ENCODE data around the gene OSER1. TPM values are rescaled to one million over a fixed set of nuclear protein-coding genes. Genes with fewer than 3 reads are reported as not detected.

OSER1 gene
- polyA plus RNA-seq, 1 donor from 2014 or later = 43.9 TPM

DNA sequence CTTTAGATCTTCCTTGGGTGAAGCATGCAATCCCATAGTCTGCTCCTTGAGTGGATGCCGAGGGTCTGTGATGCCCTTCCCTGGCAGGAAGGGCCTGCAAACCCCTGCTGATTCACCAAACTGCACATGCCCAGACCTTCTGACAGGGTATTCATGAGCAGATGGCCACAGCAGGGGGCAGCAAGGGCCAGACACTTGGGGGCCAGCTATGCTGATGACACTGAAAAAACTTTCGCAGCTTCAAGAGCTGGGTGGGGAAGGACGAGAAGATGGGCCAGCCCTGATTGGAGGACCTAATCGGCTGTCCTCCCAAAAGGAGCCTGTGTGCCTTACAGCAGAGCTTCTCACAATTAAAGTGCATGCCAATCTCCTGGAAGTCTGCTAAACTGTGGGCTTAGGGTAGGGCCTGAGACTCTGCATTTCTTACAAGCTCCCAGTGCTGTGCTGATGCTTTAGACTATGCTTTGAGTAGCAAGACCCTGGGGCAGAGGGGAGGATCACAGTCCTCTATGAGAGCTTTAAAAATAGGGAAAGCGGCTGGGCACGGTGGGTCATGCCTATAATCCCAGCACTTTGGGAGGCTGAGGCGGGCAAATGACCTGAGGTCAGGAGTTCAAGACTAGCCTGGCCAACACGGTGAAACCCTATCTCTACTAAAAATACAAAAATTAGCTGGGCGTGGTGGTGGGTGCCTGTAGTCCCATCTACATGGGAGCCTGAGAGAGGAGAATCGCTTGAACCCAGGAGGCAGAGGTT is 21.3 kb upstream of the OSER1 start:
- Histone ChIP-seq H3K9me2 (ENCODE audit: insufficient read depth, low read length) (no peaks in the 10 kb centered on the region), H3K27ac (ENCODE audit: low read length) (no peak overlapping the region), H4K20me1 (ENCODE audit: insufficient read depth) (no peaks in the 10 kb centered on the region), H2AFZ (ENCODE audit: low read depth, low read length) (no peak overlapping the region), H3K4me2 (ENCODE audit: low read length) (no peak overlapping the region), H3K36me3 (ENCODE audit: insufficient read depth, low read length) (no peaks in the 10 kb centered on the region), H3F3A (ENCODE audit: insufficient read depth, low read length, poor library complexity, severe bottlenecking) (no peaks in the 10 kb centered on the region), H3K9ac (ENCODE audit: low read length) (no peak overlapping the region), H3K4me3 (ENCODE audit: low read length) (no peak overlapping the region), H3K9me3 (ENCODE audit: low read length) (no peaks in the 10 kb centered on the region), H3K79me2 (replicated peaks; ENCODE audit: insufficient read depth, low read length) (no peaks in the 10 kb centered on the region), H3K27me3 (ENCODE audit: insufficient read depth, low read depth, low read length) (no peaks in the 10 kb centered on the region)
- TF ChIP-seq POLR2AphosphoS5 (IDR thresholded peaks at IDR 0.05) (no peak), EP300 (conservative IDR thresholded peaks at IDR 0.05; ENCODE audit: poor library complexity, severe bottlenecking) (no peak), RAD21 (conservative IDR thresholded peaks at IDR 0.05) (no peak), MXI1 (conservative IDR thresholded peaks at IDR 0.05; ENCODE audit: poor library complexity, severe bottlenecking) (no peak), EZH2 (IDR thresholded peaks at IDR 0.05; ENCODE audit: borderline replicate concordance, insufficient read depth, low read length, poor library complexity, severe bottlenecking) (no peak), TAF1 (IDR thresholded peaks at IDR 0.05; ENCODE audit: low read depth) (no peak)
- TF ChIP-seq, protein P1, sequence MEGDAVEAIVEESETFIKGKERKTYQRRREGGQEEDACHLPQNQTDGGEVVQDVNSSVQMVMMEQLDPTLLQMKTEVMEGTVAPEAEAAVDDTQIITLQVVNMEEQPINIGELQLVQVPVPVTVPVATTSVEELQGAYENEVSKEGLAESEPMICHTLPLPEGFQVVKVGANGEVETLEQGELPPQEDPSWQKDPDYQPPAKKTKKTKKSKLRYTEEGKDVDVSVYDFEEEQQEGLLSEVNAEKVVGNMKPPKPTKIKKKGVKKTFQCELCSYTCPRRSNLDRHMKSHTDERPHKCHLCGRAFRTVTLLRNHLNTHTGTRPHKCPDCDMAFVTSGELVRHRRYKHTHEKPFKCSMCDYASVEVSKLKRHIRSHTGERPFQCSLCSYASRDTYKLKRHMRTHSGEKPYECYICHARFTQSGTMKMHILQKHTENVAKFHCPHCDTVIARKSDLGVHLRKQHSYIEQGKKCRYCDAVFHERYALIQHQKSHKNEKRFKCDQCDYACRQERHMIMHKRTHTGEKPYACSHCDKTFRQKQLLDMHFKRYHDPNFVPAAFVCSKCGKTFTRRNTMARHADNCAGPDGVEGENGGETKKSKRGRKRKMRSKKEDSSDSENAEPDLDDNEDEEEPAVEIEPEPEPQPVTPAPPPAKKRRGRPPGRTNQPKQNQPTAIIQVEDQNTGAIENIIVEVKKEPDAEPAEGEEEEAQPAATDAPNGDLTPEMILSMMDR (IDR thresholded peaks at IDR 0.05; ENCODE audit: poor library complexity, severe bottlenecking) = no peak
- TF ChIP-seq, protein P2, sequence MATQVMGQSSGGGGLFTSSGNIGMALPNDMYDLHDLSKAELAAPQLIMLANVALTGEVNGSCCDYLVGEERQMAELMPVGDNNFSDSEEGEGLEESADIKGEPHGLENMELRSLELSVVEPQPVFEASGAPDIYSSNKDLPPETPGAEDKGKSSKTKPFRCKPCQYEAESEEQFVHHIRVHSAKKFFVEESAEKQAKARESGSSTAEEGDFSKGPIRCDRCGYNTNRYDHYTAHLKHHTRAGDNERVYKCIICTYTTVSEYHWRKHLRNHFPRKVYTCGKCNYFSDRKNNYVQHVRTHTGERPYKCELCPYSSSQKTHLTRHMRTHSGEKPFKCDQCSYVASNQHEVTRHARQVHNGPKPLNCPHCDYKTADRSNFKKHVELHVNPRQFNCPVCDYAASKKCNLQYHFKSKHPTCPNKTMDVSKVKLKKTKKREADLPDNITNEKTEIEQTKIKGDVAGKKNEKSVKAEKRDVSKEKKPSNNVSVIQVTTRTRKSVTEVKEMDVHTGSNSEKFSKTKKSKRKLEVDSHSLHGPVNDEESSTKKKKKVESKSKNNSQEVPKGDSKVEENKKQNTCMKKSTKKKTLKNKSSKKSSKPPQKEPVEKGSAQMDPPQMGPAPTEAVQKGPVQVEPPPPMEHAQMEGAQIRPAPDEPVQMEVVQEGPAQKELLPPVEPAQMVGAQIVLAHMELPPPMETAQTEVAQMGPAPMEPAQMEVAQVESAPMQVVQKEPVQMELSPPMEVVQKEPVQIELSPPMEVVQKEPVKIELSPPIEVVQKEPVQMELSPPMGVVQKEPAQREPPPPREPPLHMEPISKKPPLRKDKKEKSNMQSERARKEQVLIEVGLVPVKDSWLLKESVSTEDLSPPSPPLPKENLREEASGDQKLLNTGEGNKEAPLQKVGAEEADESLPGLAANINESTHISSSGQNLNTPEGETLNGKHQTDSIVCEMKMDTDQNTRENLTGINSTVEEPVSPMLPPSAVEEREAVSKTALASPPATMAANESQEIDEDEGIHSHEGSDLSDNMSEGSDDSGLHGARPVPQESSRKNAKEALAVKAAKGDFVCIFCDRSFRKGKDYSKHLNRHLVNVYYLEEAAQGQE (IDR thresholded peaks at IDR 0.05; ENCODE audit: borderline replicate concordance) = no peak

DNA sequence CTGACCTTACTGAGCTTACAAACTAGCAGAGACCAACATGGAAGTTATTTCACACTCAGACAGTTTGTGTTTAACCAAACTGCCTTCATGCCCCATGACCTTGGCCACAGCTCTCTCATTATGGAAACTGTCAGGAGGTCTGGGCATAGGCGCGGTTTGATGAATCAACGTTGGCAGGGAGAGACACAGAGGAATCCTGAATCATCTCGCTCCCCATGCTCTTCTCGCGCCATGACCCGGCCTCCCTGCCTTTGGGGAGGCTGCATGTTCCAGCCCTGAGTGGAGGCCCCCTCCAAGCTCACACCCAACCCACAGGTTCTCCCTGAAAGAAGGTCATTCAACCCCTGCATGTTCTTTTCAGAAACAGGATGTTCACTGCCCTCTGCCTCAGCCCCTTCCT is 20.6 kb upstream of the OSER1 start:
- Histone ChIP-seq H3K36me3 (ENCODE audit: insufficient read depth, low read length) (no peaks in the 10 kb centered on the region), H4K20me1 (ENCODE audit: insufficient read depth) (no peaks in the 10 kb centered on the region), H3K79me2 (replicated peaks; ENCODE audit: insufficient read depth, low read length) (no peaks in the 10 kb centered on the region), H3F3A (ENCODE audit: insufficient read depth, low read length, poor library complexity, severe bottlenecking) (no peaks in the 10 kb centered on the region), H3K4me2 (ENCODE audit: low read length) (no peak overlapping the region), H3K27me3 (ENCODE audit: insufficient read depth, low read depth, low read length) (no peaks in the 10 kb centered on the region), H3K9ac (ENCODE audit: low read length) (no peak overlapping the region), H3K27ac (ENCODE audit: low read length) (no peak overlapping the region), H2AFZ (ENCODE audit: low read depth, low read length) (no peak overlapping the region), H3K9me2 (ENCODE audit: insufficient read depth, low read length) (no peaks in the 10 kb centered on the region), H3K9me3 (ENCODE audit: low read length) (no peaks in the 10 kb centered on the region), H3K4me3 (ENCODE audit: low read length) (no peak overlapping the region)
- TF ChIP-seq EP300 (conservative IDR thresholded peaks at IDR 0.05; ENCODE audit: poor library complexity, severe bottlenecking) = no peak
- TF ChIP-seq RAD21 (conservative IDR thresholded peaks at IDR 0.05) = no peak
- TF ChIP-seq, protein P2 (IDR thresholded peaks at IDR 0.05; ENCODE audit: borderline replicate concordance) = no peak
- TF ChIP-seq, protein P1 (IDR thresholded peaks at IDR 0.05; ENCODE audit: poor library complexity, severe bottlenecking) = no peak
- no peak for TF ChIP-seq SMC3 (conservative IDR thresholded peaks at IDR 0.05; ENCODE audit: poor library complexity)
- TF ChIP-seq POLR2AphosphoS5 (IDR thresholded peaks at IDR 0.05) = no peak
- TF ChIP-seq EZH2 (IDR thresholded peaks at IDR 0.05; ENCODE audit: borderline replicate concordance, insufficient read depth, low read length, poor library complexity, severe bottlenecking) = no peak
- no peak for TF ChIP-seq MXI1 (conservative IDR thresholded peaks at IDR 0.05; ENCODE audit: poor library complexity, severe bottlenecking)
- TF ChIP-seq TAF1 (IDR thresholded peaks at IDR 0.05; ENCODE audit: low read depth) = no peak

All from neural cell (in vitro differentiated cells).